HG03045 (cell line): ENCODE measurements around the gene WDR90.

Source experiments
- ATAC-seq: cut with Tn5 transposase; IDR thresholded peaks from one replicate; pipeline ENCODE4 v1.9.1; 2021; ENCODE audit warnings: mild to moderate bottlenecking, moderate library complexity; ENCODE audit not compliant: unreplicated experiment

Gene WDR90

DNA sequence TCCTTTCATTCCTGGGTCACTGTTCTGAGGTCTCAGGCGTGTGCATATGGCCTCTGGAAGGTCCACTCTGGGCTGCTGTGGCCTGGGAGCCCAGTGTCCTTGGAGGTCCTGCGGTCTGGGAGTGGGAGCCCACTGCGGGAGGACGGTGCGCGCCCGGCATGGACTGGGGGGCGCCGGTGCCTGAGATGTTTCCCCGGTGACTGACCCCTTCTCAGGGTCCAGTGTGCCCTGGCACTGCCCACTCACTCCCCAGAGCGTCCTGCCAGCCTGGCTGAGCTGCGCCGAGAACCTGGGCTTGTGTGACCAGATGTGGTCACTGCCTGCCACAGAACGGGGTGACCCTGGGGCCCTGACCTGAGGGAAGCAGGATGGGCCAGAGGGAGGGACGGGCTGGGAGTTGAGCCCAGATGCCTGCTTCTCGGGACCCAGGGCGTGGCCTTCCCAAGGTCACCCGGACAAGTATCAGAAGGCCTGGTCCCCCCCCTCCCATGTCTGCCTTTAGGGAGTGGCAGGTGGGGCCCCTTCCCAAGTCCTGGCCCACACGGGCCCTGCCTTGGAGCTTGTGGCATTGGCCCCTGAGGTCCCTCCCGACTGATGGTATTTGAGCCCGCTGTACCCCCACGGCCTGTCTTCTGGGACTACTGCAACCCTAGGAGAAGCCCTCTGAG lies 25.2 kb downstream of the WDR90 start:
- ATAC-seq = no peak

DNA sequence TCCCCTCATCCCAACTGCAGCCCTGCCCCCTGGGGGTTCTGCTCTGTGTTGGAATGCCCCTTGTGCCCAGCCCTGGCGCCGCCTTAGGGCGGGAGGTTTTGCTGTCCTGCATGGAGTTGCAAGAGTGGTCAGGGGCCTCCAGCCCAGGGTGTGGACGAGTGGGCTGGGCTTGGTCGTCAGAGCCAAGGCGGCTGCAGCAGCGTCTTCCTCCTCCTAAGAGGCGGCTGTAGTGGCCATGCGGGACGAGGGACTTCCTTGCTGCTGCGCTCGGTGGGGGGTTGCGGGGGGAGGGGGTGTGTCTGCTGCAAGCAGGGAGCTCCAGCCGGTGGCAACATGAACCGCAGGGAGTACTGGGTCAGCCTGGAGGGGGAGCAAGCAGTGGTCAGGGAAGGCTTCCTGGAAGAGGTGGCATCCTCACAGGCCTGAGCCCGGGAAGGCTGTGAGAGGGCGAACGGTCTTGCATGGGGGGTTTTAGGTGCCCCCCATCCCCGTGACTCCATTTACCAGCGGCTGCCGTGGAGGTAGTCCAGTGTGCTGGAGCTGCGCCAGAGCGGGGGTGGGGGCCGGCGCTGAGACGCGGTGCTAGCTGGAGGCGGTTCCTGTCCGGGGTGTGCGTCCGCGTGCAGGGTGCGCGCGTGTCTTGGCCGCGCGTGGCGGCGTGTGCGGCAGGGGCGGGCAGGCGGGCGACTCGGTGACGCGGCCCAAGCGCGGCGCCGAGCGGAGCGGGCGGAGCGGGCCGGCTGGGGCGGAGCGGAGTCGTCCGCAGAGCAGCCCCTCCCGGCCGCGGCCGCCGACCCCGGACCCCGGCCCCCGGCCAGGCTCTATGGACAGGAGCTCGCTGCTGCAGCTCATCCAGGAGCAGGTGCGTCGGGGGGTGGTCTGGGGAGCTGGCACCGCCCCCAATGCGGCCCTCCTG lies 26.1 kb downstream of the WDR90 start, which contains the start of gene RHBDL1:
Gene RHBDL1 (plus strand): TSS at position 704 of the 916 bp plus-strand sequence. CDS start 120 bp downstream, at position 824.
- no peak for ATAC-seq

DNA sequence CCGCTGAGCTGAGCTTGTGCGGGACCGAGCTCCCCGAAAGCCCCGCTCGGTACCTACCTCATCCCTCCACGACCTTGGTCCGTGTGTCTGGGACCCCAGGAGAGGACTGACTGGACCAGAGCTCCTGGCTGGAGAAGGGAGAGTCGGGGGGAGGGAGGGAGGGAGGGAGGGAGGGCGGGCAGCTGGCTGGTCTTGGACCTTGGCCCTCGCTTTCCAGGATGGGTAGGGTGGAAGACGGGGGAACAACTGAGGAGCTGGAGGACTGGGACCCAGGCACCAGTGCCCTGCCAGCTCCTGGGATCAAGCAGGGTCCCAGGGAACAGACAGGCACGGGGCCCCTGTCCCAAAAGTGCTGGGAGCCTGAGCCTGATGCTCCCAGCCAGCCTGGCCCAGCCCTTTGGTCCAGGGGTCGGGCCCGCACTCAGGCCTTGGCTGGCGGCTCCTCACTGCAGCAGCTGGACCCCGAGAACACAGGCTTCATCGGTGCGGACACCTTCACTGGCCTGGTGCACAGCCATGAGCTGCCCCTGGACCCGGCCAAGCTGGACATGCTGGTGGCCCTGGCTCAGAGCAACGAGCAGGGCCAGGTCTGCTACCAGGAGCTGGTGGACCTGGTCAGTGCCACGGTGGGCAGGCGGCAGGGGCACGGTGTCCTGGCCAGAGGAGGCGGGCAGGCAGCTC lies 26.9 kb downstream of the WDR90 start:
- no peak for ATAC-seq

DNA sequence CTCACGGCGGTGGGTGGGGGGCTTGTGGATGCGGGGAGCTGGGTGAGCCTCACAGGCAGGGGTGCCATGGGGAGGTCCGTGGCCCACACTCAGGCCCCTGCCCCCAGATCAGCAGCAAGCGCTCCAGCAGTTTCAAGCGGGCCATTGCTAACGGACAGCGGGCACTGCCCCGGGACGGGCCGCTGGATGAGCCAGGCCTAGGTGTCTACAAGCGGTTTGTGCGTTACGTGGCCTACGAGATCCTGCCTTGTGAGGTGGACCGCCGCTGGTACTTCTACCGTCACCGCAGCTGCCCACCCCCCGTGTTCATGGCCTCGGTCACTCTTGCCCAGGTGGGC lies 27.4 kb downstream of the WDR90 start:
- ATAC-seq = no peak

DNA sequence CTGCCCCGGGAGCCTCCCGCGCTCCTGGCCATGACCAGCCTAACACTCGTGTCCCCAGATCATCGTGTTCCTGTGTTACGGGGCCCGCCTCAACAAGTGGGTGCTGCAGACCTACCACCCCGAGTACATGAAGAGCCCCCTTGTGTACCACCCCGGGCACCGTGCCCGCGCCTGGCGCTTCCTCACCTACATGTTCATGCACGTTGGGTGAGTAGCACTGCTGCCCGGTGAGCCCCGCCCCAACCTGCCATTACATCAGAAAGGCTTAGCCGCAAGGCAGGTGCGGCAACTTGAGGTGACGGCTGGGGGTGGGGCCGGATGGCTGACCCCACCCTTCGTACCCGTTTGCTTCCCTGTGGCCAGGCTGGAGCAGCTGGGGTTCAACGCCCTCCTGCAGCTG lies 27.7 kb downstream of the WDR90 start:
- ATAC-seq = no peak

DNA sequence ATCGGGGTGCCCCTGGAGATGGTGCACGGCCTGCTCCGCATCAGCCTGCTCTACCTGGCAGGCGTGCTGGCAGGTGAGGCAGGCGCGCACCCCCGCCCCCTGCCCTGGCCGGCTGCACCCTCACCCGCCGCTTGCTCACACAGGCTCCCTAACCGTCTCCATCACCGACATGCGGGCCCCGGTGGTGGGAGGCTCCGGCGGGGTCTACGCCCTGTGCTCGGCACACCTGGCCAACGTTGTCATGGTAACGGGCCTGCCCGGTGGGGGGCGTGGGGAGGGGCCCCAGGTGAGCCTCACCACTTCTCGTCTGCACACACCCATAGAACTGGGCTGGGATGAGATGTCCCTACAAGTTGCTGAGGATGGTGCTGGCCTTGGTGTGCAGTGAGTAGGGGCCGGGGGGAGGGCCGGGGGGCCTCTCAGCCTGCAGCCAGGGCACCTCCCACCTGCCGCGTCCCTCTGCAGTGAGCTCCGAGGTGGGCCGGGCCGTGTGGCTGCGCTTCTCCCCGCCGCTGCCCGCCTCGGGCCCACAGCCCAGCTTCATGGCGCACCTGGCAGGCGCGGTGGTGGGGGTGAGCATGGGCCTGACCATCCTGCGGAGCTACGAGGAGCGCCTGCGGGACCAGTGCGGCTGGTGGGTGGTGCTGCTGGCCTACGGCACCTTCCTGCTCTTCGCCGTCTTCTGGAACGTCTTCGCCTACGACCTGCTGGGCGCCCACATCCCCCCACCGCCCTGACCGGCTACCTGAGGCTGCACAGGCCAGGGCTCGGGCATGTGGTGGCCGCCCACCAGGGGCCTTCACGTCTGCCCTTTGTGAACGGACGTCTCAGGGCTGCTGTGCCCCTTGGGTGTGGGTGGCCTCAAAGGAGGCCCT lies 28.4 kb downstream of the WDR90 start:
- no peak for ATAC-seq

DNA sequence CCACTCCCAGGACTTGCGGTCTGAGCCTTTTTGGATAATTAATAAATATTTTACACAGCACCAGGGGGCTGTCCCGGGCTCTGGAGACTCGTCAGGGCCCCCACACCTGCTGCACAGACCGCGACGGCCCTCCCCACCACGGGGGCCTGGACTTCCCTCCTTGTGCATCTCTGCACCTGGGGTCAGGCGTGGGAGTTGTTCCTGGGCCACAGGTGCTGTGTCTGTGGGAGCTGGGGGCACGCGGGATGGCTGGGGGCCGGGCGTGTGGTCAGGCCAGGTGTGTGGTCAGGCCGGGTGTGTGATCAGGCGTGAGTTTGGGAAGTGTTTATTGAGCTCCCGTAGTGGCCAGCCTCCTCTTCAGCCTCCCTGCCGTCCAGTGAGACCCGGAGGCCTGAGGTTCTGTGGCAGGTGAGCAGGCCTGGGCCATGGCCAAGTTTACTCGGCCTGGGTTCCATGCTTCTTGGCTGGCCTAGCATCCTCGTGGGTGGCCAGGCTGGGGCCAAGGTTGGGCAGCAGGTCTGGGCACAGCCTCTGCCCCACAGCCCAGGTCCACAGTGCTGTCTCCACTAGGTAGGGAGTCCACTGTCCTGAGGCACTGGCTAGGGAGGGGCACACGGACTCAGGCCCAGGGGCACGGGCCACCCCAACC lies 29.2 kb downstream of the WDR90 start:
- no peak for ATAC-seq

DNA sequence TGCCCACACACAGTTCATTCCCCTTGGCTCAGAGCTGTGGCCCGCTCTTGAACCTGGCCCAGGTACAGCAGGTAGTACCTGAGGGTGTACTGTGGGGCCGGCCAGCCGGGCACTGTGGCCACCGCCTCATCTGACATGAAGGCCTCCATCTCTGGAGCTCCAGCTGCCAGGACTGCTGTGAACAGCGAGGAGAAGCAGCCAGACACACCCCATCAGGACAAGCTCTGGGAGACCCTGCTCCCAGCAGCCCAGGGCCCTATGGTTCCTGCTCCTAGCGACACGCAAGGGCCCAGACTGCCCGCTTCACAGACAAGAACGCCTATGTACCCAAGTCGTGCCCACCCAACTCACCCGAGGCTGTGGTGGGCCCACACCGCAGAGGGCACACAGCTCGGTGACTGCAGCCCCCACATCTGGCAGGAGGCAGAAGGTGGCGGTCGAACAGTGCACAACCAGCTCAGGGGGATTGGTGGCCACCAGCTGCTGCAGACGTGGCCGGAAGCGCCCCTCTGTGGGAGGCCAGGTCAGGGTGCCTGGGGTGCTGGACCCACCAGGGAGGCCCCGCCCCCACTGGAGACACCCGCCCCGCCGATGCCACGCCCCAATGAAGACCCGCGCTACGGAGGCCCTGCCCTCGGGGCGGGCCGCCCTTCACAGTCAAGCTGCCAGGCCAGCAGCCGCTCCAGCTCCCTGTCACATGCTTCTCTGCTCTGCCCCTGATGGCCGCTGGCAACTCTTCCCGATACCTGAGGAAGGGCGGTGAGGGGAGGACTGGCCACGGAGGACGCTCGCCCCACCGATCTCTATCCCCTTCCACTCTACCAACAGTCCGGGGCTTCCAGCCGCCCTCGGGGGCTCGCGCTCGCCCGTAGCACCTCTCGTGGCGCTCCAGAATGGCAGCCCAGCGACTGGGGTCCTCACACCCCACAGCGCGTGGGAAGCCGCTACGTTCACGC lies 30.0 kb downstream of the WDR90 start:
- ATAC-seq = no peak

DNA sequence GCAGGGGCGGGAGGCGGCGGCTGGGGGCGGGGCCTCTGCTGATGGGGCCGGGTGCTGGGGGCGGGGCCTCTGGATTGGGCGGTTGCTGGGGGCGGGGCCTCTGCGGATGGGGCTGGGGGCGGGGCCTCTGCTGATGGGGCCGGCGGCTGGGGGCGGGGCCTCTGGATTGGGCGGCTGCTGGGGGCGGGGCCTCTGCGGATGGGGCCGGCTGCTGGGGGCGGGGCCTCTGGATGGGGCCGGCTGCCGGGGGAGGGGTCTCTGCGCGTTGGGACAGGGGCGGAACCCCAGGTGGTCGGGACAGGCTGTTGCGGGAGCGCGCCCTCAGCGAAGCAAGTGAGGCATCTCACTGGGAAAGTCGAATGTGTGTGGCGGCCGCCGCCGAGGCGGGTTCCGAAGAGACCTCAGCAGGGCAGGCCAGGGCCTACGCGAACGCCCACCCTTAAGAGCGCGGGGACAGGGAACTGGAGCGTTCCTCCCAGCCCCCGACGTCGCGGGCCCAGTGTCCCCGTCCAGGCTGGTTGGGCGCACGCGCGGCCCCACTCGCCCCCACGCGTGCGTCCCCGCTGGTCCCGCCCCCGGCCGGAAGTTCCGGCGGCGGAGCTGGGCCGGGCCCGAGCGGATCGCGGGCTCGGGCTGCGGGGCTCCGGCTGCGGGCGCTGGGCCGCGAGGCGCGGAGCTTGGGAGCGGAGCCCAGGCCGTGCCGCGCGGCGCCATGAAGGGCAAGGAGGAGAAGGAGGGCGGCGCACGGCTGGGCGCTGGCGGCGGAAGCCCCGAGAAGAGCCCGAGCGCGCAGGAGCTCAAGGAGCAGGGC lies 30.9 kb downstream of the WDR90 start, which contains the start of gene STUB1:
Gene STUB1 (plus strand): TSS at position 597 of the 811 bp plus-strand sequence. CDS start 116 bp downstream, at position 713.
- peak; percentile 37 for ATAC-seq

DNA sequence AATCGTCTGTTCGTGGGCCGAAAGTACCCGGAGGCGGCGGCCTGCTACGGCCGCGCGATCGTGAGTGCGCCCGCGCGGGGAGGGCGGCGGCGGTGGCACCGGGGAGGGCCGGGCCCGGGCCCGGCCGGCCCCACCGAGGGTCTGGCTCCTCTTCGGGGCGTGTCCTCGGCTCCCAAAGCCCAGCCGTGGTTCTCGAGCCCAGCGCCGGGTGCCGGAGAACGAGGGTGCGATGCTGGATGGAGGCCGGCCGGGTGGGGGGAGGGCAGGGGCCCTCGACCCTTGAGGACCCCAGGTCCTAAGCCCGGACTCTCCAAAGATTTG lies 31.4 kb downstream of the WDR90 start:
- no peak for ATAC-seq

DNA sequence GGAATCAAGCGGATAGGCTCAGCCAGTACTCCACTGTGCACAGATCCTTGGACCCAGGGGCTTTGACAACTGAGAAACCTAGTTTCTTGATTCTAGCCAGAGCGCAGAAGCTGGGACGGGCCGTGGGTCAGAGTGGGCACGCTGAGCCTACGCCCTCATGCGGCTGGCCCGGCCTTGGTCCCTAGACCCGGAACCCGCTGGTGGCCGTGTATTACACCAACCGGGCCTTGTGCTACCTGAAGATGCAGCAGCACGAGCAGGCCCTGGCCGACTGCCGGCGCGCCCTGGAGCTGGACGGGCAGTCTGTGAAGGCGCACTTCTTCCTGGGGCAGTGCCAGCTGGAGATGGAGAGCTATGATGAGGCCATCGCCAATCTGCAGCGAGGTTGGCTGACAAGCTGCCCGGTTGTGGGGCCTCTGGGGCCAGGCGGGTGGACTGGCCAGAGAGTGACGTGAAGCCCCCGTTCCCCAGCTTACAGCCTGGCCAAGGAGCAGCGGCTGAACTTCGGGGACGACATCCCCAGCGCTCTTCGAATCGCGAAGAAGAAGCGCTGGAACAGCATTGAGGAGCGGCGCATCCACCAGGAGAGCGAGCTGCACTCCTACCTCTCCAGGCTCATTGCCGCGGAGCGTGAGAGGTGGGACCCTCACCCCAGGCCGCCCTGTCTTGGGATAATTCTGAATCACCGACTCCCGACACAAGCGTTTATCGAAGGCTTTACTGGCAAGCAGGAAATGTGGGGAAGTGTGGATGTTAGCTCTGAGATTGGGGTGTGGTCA lies 32.0 kb downstream of the WDR90 start:
- no peak for ATAC-seq

DNA sequence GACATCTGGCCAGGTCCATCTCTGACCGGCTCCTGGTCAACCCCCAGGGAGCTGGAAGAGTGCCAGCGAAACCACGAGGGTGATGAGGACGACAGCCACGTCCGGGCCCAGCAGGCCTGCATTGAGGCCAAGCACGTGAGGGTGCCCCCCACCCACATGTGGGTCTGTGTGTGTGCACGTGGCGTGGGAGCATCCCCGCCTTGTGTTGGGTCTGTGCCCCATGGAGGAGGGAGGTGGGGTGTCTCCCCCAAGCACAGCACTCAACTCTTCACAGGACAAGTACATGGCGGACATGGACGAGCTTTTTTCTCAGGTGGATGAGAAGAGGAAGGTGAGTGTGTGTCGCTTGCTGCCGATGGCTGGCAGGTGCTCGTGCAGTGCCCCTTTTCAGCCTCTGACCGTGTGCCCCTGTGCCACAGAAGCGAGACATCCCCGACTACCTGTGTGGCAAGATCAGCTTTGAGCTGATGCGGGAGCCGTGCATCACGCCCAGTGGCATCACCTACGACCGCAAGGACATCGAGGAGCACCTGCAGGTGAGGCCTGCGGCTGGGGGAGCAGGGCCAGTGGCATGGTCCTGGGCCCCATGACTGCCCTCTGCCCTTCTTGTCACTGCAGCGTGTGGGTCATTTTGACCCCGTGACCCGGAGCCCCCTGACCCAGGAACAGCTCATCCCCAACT lies 32.7 kb downstream of the WDR90 start:
- ATAC-seq = no peak

DNA sequence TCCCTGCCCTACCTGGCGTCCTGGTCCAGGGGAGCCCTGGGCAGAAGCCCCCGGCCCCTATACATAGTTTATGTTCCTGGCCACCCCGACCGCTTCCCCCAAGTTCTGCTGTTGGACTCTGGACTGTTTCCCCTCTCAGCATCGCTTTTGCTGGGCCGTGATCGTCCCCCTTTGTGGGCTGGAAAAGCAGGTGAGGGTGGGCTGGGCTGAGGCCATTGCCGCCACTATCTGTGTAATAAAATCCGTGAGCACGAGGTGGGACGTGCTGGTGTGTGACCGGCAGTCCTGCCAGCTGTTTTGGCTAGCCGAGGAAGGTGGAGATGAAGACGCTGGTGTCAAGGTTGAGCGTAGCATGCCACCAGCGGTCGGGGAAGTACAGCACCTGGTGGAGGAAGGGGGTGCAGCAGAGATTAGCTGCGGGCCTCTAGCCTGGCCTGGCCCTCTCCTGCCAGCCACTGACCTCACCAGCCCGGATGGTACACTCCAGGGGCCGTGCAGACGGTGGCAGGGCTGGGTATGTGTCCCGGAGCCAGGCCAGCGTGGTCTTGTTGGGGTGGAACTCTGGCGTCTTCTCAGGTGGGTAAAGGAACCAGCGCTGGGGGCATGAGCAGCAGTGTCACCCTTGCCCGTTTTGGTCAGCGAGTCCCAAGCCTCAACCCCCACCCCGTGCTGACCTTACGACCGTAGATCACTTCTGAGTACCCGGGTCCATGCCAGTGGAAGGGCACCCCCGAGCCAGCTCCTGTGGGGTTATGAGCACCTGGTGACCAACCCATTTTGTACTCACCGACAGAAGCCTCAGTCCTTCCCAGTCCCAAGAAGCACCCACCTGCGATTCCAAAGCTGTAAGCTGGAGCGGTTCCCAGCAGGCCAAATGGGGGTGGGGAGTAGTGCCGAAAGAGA lies 33.6 kb downstream of the WDR90 start:
- no peak for ATAC-seq

DNA sequence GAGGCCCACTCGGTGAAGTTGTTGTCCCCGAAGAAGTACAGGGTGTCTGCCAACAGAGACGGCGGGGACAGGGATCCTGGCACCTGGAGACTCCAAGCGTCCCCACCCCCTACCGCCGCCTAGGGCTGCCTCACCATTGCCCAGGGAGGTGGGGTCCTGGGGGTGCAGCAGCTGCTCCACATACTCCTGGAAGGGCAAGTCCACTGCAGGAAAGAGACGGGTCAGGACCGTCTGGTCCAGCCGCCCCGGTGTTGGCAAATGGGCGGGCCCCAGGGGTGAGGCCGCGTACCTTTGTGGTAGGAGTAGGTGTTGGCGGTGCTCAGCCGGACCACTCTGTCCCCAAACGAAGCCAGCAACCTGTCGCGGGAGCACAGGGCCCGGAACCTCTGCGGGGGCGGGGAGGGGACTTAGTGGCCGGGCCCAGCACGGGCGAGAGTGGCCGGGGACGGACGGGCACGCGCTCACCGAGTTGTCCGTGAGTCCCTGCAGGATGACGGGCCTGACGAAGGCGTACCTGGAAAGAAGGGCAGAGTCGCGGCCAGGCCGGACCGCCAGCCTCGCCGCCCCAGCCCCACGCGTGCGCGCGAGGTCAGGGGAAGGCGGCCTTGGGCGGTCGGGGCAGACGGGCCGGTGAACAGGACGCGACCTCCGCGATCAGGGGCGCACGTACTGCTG lies 34.4 kb downstream of the WDR90 start:
- ATAC-seq = no peak

DNA sequence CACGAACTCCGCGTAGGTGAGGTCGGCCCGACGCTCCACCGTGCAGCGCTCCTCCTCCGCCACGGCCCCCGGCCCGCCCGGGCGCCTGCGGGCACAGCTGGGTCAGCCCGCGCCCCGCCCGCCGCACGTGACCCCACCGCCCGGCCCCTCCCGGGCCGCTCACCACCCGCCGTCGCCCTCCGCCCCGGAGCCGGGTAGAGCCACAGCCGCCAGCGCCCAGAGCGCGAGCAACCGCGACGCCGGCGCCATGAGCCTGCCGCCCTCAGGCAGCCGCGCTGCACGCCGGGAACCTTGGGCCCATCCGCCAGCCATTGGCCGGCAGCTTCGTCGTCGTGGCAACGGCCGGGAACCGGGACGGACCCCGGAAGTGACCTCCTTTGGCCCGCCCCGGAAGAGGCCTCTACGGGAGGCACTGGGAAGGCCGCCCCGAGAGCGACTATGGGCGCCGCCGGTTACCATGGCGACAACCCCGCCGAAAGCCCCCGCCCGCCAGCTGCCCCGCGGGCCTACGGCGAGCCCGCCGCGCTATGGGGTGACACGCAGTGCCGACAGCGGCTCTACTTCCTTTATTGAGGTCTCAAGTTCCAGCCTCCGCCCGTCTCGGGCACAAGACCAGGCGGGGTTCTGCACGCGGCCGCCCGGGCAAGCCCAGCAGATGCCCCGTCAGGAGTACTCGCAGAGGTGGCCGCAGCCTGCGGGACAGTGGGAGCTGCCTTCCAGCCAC lies 35.1 kb downstream of the WDR90 start, which contains the start of gene JMJD8:
Gene JMJD8 (minus strand): TSS at position 264 of the 724 bp plus-strand sequence. CDS start 15 bp downstream, at position 249.
- peak; percentile 58 for ATAC-seq
